GM18502 (cell line): ENCODE measurements around the gene WDR6.
A peak's percentile ranks its signal among the peaks of the same experiment; 100 is the strongest.
"Not testable (repeated sequence)": the region's sequence is repeated elsewhere in the genome, so short reads cannot be mapped to it uniquely, and the experiment has no call there.

Experiments
- ATAC-seq: cut with Tn5 transposase; IDR thresholded peaks from one replicate; pipeline ENCODE4 v1.9.1; 2021; ENCODE audit warnings: mild to moderate bottlenecking; ENCODE audit not compliant: unreplicated experiment, poor library complexity

WDR6 gene

DNA sequence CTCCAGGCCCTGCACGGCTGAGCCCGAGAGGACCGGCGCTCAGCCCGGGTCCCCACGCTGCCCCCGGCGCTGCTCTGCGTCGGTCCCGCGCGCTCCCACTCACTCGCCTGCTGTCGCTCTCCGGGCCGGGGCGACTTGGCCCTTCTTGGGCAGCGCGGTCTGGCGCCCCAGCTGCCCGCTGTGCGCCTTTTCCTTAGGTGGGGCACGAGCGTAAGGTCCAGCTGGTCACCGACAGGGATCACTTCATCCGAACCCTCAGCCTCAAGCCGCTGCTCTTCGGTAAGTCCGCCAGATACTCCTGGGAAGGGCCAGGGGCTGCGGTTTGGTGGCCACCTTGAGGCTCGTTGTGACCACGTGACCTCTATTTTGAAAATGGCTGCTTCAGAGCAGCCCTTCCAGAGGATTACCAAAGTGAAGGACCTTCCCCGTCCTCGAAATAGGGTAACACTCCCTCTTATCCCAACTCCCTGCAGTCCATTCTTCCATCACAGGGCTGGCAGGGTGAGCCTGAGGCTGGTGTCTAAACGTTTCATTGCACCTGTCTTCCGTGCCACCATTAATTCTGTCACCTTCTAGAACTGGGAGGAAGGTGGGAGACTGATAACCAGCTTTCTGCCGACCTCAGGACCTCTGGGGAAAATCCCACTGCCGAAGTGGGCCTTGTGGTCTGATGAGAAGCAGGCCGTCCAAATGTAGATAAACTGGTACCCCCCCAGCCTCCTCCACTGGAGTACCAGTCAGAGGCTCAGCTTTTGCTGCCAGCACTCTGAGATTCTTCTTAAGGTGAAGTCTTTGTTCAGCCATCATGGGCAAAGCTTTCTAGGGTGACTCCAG, 16.3 kb upstream of the WDR6 start:
- peak; percentile 24 for ATAC-seq

DNA sequence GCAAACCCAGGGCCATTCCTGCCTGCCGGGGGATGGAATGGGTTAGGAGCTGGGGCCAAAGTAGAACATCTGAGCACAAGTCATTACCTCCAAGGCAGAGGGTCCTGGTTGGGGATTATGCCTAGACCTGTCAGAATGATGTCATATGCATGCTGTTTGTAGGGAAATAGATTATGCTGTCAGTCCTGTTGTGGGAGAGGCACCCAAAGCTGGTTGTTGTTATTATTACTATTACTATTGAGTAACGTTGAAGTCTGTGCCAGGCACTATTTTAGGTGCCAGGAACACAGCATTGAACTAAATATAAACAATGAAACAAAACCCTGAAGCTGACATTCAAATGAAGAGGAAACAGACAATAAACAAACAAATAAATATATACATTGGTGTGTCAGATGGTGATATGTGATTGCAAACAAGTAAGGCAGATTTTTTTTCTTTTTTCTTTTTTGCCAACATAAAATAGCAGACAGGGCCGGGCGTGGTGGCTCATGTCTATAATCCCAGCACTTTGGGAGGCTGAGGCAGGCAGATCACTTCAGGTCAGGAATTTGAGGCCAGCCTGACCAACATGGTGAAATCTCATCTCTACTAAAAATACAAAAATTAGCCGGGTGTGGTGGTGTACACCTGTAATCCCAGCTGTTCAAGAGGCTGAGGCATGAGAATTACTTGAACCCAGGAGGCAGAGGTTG, 15.2 kb upstream of the WDR6 start:
- ATAC-seq, result no peak

DNA sequence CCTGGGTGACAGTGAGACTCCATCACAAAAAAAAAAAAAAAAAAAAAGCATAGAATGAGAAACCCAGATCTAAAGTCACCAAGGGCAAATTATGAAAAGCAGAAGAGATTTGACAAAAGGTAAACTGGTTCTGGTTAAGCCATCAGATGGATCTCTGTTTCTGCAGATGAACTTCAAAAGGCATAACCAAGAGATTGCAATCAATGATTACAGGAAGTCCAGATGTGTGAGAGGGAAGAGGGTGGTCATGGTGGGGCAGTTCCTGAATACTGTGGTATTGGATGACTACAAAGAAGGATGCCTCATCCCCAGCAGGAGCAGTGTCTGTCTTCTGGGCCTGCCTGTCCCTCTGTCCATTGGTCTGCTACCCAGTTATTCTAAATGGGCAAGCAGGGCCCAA, 13.4 kb upstream of the WDR6 start:
- no peak for ATAC-seq

DNA sequence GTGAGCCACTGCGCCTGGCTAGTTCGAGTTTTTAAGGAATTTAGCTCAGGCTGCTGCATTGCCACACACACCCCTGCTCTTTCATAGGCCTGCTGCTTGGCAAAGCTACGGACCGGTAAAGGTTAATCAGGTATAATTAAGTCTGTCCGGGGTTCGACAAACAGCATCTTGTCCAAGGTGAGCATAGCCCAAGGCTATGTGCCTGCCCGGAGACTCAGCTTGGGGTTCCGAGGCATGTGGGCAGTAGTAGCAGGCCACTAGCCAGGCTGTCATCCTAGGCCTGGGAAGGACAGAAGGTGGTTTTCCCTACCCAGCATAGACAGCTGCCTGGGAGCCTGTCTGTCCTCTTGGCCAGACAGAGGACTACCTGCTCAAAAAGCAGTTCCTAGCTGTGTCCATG, 10.6 kb upstream of the WDR6 start:
- ATAC-seq, result no peak

DNA sequence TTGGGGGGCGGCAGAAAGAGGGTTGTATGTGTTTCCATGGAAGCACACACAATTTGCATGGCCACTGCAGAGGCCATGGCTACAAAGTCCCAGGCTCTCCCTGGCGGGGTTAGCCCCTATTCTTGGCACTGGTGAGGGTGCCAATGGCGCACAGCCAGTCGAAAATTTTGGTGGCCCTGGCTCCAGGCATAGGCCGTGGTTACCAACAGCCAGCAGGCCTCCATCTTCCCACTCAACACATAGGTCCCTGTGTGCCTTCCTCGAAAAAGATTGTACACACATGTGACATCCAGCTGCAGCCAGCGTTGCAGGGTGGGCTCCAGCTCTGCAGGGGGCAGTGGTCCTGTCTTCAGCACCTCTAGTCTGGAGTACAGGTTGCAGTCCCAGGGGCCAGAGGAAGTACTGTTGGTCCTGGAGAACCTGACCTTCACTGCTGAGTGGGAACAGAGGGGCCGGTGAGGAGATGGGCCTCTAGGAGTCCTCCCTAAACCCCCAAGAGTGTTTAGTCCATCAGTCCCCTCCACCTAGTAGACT, 10.0 kb upstream of the WDR6 start:
- ATAC-seq, result no peak

GRCh38 chr3:48997714-48998637, 9.2 kb upstream of the WDR6 start:
- no peak for ATAC-seq

- no peak for ATAC-seq
Observed at GRCh38 chr3:48999085-48999858, 7.9 kb upstream of the WDR6 start.

- ATAC-seq, result no peak
Observed at GRCh38 chr3:49001155-49001554, 6.0 kb upstream of the WDR6 start.

DNA sequence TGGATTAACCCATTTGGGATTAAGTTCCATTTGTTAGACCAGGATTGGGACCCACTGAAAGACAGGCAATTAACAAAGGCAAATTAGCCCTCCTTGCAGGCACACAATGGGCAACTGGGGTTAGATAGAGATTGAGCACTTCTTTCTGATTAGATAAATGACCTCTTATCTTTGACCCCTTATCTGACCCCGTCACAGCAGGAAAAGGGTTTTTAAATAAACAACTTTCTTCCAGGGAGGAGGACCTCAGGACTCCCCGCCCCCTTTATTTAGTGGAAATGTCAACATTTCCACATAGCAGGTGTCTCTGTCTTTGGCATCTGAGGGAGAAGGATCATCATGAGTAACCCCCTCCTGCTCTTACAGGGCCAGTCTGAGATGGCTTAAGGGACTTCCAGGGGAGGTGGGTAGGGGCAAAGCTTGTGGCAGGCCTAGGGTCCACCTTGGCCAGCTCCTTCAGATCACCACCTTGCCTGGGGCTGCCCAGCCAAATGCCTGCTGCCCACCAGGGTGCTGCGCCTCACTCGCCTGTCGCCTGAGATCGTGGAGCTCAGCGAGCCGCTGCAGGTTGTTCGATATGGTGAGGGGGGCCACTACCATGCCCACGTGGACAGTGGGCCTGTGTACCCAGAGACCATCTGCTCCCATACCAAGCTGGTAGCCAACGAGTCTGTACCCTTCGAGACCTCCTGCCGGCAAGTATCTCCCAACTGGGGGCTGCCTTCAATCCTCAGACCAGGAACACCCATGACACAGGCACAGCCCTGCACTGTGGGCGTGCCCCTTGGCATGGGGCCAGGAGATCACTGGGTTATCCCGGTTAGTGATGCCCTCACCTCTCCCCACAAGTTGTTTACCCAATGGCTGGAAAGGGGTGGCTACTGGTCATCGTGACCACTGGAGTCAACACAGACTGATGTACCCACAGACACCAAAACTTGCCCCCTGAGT, 2.6 kb upstream of the WDR6 start:
- ATAC-seq, result no peak

- ATAC-seq, result no peak
Observed at GRCh38 chr3:49005303-49005680, 1.9 kb upstream of the WDR6 start.

- no peak for ATAC-seq
Observed at GRCh38 chr3:49005998-49006397, 1.2 kb upstream of the WDR6 start.

- ATAC-seq, result no peak
Observed at GRCh38 chr3:49006408-49007067, 653 bp upstream of the WDR6 start.

DNA sequence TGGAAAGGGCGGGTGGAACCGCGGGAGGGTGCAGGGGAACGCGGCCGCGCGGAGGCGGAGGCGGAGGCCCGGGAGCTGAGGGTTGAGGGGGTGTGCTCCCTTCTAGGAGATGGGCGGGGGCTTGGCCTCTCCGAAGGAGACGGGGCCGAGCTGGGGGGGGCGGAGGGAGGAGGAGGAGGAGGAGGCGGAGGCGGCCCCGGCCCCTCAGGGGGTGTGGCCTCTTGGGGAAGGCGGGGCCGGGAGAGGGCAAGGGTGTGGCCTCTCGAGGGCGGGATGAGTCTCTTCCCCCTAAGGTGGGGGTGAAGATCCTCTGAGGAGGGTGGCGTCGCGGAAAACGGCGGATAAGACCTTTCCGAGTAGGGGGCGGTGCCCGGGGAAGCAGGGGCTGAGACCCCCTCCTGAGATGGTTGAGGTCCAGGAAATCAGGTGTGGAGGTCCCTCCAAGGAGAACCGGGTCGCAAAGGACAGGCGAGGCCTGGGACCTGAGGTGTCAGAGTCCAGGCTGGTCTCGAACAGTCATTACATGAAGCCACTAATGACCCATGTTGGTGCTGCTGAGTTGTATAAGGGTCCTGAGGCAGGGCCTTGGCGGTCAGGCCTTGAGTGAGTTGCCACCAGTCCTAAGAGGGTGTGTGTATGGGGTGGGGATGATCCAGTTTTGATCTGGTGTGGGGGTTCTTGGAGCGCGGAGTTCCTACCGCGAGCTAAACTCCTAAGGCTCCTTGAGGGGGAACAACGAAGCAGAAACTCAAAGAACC, 759 bp downstream of the WDR6 start:
- peak; percentile 45 for ATAC-seq

- not testable (repeated sequence) for ATAC-seq
Observed at GRCh38 chr3:49008627-49009026, 1.4 kb downstream of the WDR6 start.

- no peak for ATAC-seq
Observed at GRCh38 chr3:49009396-49009795, 2.2 kb downstream of the WDR6 start.

DNA sequence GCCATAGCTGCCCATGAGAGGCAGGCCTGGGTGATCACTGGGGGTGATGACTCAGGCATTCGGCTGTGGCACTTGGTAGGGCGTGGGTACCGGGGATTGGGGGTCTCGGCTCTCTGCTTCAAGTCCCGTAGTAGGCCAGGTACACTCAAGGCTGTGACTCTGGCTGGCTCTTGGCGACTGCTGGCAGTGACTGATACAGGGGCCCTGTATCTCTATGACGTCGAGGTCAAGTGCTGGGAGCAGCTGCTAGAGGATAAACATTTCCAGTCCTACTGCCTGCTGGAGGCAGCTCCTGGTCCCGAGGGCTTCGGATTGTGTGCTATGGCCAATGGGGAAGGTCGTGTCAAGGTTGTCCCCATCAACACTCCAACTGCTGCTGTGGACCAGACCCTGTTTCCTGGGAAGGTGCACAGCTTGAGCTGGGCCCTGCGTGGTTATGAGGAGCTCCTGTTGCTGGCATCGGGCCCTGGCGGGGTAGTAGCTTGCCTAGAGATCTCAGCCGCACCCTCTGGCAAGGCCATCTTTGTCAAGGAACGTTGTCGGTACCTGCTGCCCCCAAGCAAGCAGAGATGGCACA, 5.3 kb downstream of the WDR6 start:
- ATAC-seq, result no peak

GRCh38 chr3:49013113-49013737, 6.0 kb downstream of the WDR6 start:
- ATAC-seq, result no peak
